NCI-H345 treated with DMSO at 0.1 percent for 48 hours (cell line): ENCODE data around the gene FREM3.
"Not testable (repeated sequence)": the region's sequence is repeated elsewhere in the genome, so short reads cannot be mapped to it uniquely, and the experiment has no call there.

Source experiments
- DNase-seq: peaks from one replicate; lab custom pipeline; 2025; ENCODE audit not compliant: unreplicated experiment; lab: John Stamatoyannopoulos, UW

FREM3 gene

GRCh38 chr4:143585548-143585947 is 114.9 kb downstream of the FREM3 start:
- no peak for DNase-seq

GRCh38 chr4:143581331-143581946 is 119.0 kb downstream of the FREM3 start:
- DNase-seq, result no peak

GRCh38 chr4:143575331-143575730 is 125.1 kb downstream of the FREM3 start:
- DNase-seq, result no peak

GRCh38 chr4:143564472-143564871 is 136.0 kb downstream of the FREM3 start:
- DNase-seq, result no peak

- no peak for DNase-seq
These were observed 140.7 kb downstream of the FREM3 start for GRCh38 chr4:143559757-143560147.

GRCh38 chr4:143558823-143559756 is 141.4 kb downstream of the FREM3 start:
- peak; percentile 75 for DNase-seq

- no peak for DNase-seq
These were observed 142.2 kb downstream of the FREM3 start for GRCh38 chr4:143558286-143558685.

- no peak for DNase-seq
These were observed 144.8 kb downstream of the FREM3 start for GRCh38 chr4:143555676-143556075.

GRCh38 chr4:143554728-143555597 is 145.5 kb downstream of the FREM3 start:
- DNase-seq, result no peak

- DNase-seq, result no peak
These were observed 150.5 kb downstream of the FREM3 start for GRCh38 chr4:143549928-143550327.

- DNase-seq, result no peak
These were observed 160.8 kb downstream of the FREM3 start for GRCh38 chr4:143539670-143540023.

GRCh38 chr4:143538979-143539669 is 161.4 kb downstream of the FREM3 start:
- DNase-seq, result no peak

- DNase-seq, result no peak
These were observed 168.5 kb downstream of the FREM3 start for GRCh38 chr4:143531788-143532491.

- no peak for DNase-seq
These were observed 169.1 kb downstream of the FREM3 start for GRCh38 chr4:143531380-143531779.

GRCh38 chr4:143528046-143528445 is 172.4 kb downstream of the FREM3 start:
- not testable (repeated sequence) for DNase-seq
